Uterus (tissue), 4 donors: ENCODE results near the gene SLC36A2. TPM values are rescaled to one million over a fixed set of nuclear protein-coding genes. Genes with fewer than 3 reads are reported as not detected.

Experiments used
- DNase-seq, 2 donors: peaks; one replicate each; pipeline ENCODE4 v3.0.0-alpha.2; 2019 to 2020
- H3K27ac ChIP-seq, 2 donors: fragments of 200-600 bp; sonication (generic); 1 replicate in 1 of 2; 2 replicates in 1 of 2; pipeline ENCODE4 v1.5.1; 2016 to 2018
- H3K27me3 ChIP-seq, 2 donors: fragments of 200-600 bp; sonication (generic); one replicate each; pipeline ENCODE4 v1.5.1; 2018 to 2019; ENCODE audit warnings: control low read depth in 1 of 2
- H3K36me3 ChIP-seq, 2 donors: fragments of 200-600 bp; sonication (generic); one replicate each; pipeline ENCODE4 v1.5.1; 2019; ENCODE audit warnings: control low read depth in 1 of 2
- H3K4me1 ChIP-seq, 2 donors: fragments of 200-600 bp; sonication (generic); one replicate each; pipeline ENCODE4 v1.5.1; 2018 to 2019; ENCODE audit warnings: control low read depth in 1 of 2
- H3K4me3 ChIP-seq, 2 donors: fragments of 200-600 bp; sonication (generic); 1 replicate in 1 of 2; 2 replicates in 1 of 2; pipeline ENCODE4 v1.5.1; 2018 to 2019; ENCODE audit warnings: mild to moderate bottlenecking in 1 of 2
- H3K9me3 ChIP-seq, 2 donors: fragments of 200-600 bp; sonication (generic); one replicate each; pipeline ENCODE4 v1.5.1; 2019; ENCODE audit warnings: control low read depth in 1 of 2
- CTCF ChIP-seq, 4 experiments: fragments of 200-600 bp in 2 of 4; fragments of 450-650 bp in 2 of 4; sonication (generic) in 2 of 4; IDR thresholded peaks; one replicate each; pipeline ENCODE4 v1.5.1; 2016 to 2019; ENCODE audit warnings: antibody characterized with exemption in 4 of 4, mild to moderate bottlenecking in 2 of 4, moderate library complexity in 1 of 4
- POLR2A ChIP-seq, 2 donors: fragments of 450-650 bp; IDR thresholded peaks; one replicate each; pipeline ENCODE4 v1.6.1; 2016; ENCODE audit warnings: antibody characterized with exemption in 2 of 2, mild to moderate bottlenecking in 1 of 2, moderate library complexity in 1 of 2
- intact Hi-C: fragments of 100-400 bp; cut with DNase I; formaldehyde crosslinking; loops from one replicate; pipeline ENCODE4 v1.15.1; 2023; ENCODE audit warnings: low total_unique reads
- total RNA-seq, 4 donors: library from RNA; depleted of rRNA in 3 of 4; stranded (reverse); fragments of >200 nt in 3 of 4; gene quantifications; one replicate each; pipeline versions ENCODE4 v1.1.0 to v1.2.4, GENCODE V29; 2014 to 2023
- donor health status: DM: yes; HTN: yes; CAD: no.

The SLC36A2 gene
- total RNA-seq, 4 donors from 2014 or later: not detected

- no peaks in the 10 kb centered on the region for H3K4me1 ChIP-seq
- H3K27me3 ChIP-seq: no peaks in the 10 kb centered on the region
- intact Hi-C loops: no loop called here
- no peak overlapping the region for H3K27ac ChIP-seq
- no peak for TF ChIP-seq CTCF (IDR thresholded peaks at IDR 0.05)
- no peak for TF ChIP-seq POLR2A (IDR thresholded peaks at IDR 0.05)
- no peak for DNase-seq
- H3K4me3 ChIP-seq: no peak overlapping the region
- no peaks in the 10 kb centered on the region for H3K36me3 ChIP-seq
- no peaks in the 10 kb centered on the region for H3K9me3 ChIP-seq
Measured at GRCh38 chr5:151332857-151333256, 14.5 kb downstream of the SLC36A2 start.

- H3K4me3 ChIP-seq: no peak overlapping the region
- H3K4me1 ChIP-seq: no peaks in the 10 kb centered on the region
- TF ChIP-seq CTCF (IDR thresholded peaks at IDR 0.05): no peak
- intact Hi-C loops: no loop called here
- H3K27me3 ChIP-seq: no peaks in the 10 kb centered on the region
- no peaks in the 10 kb centered on the region for H3K36me3 ChIP-seq
- no peak overlapping the region for H3K27ac ChIP-seq
- H3K9me3 ChIP-seq: no peaks in the 10 kb centered on the region
- DNase-seq: no peak
Measured at GRCh38 chr5:151328734-151329133, 18.6 kb downstream of the SLC36A2 start.

GRCh38 chr5:151327585-151327984 lies 19.8 kb downstream of the SLC36A2 start:
- TF ChIP-seq POLR2A (IDR thresholded peaks at IDR 0.05) (no peak), CTCF (IDR thresholded peaks at IDR 0.05) (no peak)
- no peaks in the 10 kb centered on the region for H3K36me3 ChIP-seq
- H3K4me3 ChIP-seq: no peak overlapping the region
- intact Hi-C loops: no loop called here
- H3K27me3 ChIP-seq: no peaks in the 10 kb centered on the region
- H3K27ac ChIP-seq: no peak overlapping the region
- H3K9me3 ChIP-seq: no peaks in the 10 kb centered on the region
- no peak for DNase-seq
- no peaks in the 10 kb centered on the region for H3K4me1 ChIP-seq

GRCh38 chr5:151326266-151326665 lies 21.1 kb downstream of the SLC36A2 start:
- no peak overlapping the region for H3K4me3 ChIP-seq
- no peak for TF ChIP-seq CTCF (IDR thresholded peaks at IDR 0.05)
- TF ChIP-seq POLR2A (IDR thresholded peaks at IDR 0.05): no peak
- intact Hi-C loops: no loop called here
- no peak overlapping the region for H3K27ac ChIP-seq
- DNase-seq: no peak
- no peaks in the 10 kb centered on the region for H3K27me3 ChIP-seq
- no peaks in the 10 kb centered on the region for H3K9me3 ChIP-seq
- H3K4me1 ChIP-seq: no peaks in the 10 kb centered on the region
- no peaks in the 10 kb centered on the region for H3K36me3 ChIP-seq

GRCh38 chr5:151320481-151320880 lies 26.9 kb downstream of the SLC36A2 start:
- Histone ChIP-seq H3K27me3 (no peaks in the 10 kb centered on the region), H3K9me3 (no peaks in the 10 kb centered on the region), H3K4me1 (no peaks in the 10 kb centered on the region), H3K4me3 (no peak overlapping the region), H3K36me3 (no peaks in the 10 kb centered on the region), H3K27ac (no peak overlapping the region)
- TF ChIP-seq POLR2A (IDR thresholded peaks at IDR 0.05) (no peak), CTCF (IDR thresholded peaks at IDR 0.05) (no peak)
- DNase-seq: no peak
- intact Hi-C loops: no loop called here
